SW480 (cell line): ENCODE data around the gene REG1A.

Experiments used
- DNase-seq: peaks from one replicate; pipeline ENCODE4 v3.0.0-alpha.2; 2016; ENCODE audit warnings: low spot score

REG1A gene

GRCh38 chr2:79125721-79125985 is 5.4 kb downstream of the REG1A start:
- DNase-seq, result no peak

- no peak for DNase-seq
Observed at GRCh38 chr2:79128406-79128805, 8.1 kb downstream of the REG1A start.

GRCh38 chr2:79129260-79129659 is 9.0 kb downstream of the REG1A start:
- DNase-seq, result no peak

- peak; percentile 7 for DNase-seq
Observed at GRCh38 chr2:79129804-79130203, 9.5 kb downstream of the REG1A start.

- peak; percentile 10 for DNase-seq
Observed at GRCh38 chr2:79131687-79132086, 11.4 kb downstream of the REG1A start.

- DNase-seq, result no peak
Observed at GRCh38 chr2:79138385-79138784, 18.1 kb downstream of the REG1A start.

- DNase-seq, result no peak
Observed at GRCh38 chr2:79139423-79139822, 19.1 kb downstream of the REG1A start.

GRCh38 chr2:79155826-79156476 is 35.7 kb downstream of the REG1A start:
- no peak for DNase-seq

GRCh38 chr2:79159030-79159429 is 38.7 kb downstream of the REG1A start:
- DNase-seq, result no peak

GRCh38 chr2:79159653-79160052 is 39.4 kb downstream of the REG1A start, which contains the start of gene REG3A:
Gene REG3A, minus strand, starts transcription at chr2:79159753. Its CDS starts 348 bp downstream, at chr2:79159405.
- DNase-seq, result no peak

GRCh38 chr2:79162132-79162531 is 41.8 kb downstream of the REG1A start:
- DNase-seq, result peak; percentile 10

- no peak for DNase-seq
Observed at GRCh38 chr2:79162801-79163200, 42.5 kb downstream of the REG1A start.

- no peak for DNase-seq
Observed at GRCh38 chr2:79171348-79171958, 51.2 kb downstream of the REG1A start.
